Esophagus squamous epithelium (tissue), 5 donors: ENCODE results near the gene HP. TPM values are rescaled to one million over a fixed set of nuclear protein-coding genes. Genes with fewer than 3 reads are reported as not detected.
"Not testable (repeated sequence)": the region's sequence is repeated elsewhere in the genome, so short reads cannot be mapped to it uniquely, and the experiment has no call there.

ENCODE experiments used
- DNase-seq: peaks from one replicate; lab custom pipeline; 2025; lab: John Stamatoyannopoulos, UW
- H3K27ac ChIP-seq, 4 donors: fragments of 200-600 bp; sonication (generic); one replicate each; pipeline ENCODE4 v1.5.1; 2016 to 2019; ENCODE audit warnings: mild to moderate bottlenecking in 1 of 4
- H3K27me3 ChIP-seq, 4 donors: fragments of 200-600 bp; sonication (generic); 1 replicate in 3 of 4; 2 replicates in 1 of 4; pipeline versions ENCODE4 v1.5.1 to v1.6.0; 2017 to 2021; ENCODE audit warnings: antibody characterized with exemption in 1 of 4
- H3K36me3 ChIP-seq, 3 donors: fragments of 200-600 bp; sonication (generic); one replicate each; pipeline ENCODE4 v1.5.1; 2016 to 2019
- H3K4me1 ChIP-seq, 3 donors: fragments of 200-600 bp; sonication (generic); one replicate each; pipeline ENCODE4 v1.5.1; 2017 to 2019
- H3K4me3 ChIP-seq, 4 donors: fragments of 200-600 bp; sonication (generic); 1 replicate in 3 of 4; 2 replicates in 1 of 4; pipeline ENCODE4 v1.5.1; 2016 to 2019; ENCODE audit warnings: mild to moderate bottlenecking in 2 of 4, moderate library complexity in 1 of 4
- H3K9me3 ChIP-seq, 3 donors: fragments of 200-600 bp; sonication (generic); one replicate each; pipeline ENCODE4 v1.5.1; 2016 to 2019
- POLR2A ChIP-seq, 4 donors: fragments of 450-650 bp; IDR thresholded peaks; one replicate each; pipeline ENCODE4 v1.6.1; 2017; ENCODE audit warnings: antibody characterized with exemption in 4 of 4, mild to moderate bottlenecking in 4 of 4, moderate library complexity in 3 of 4
- WGBS, 2 donors: methylation state at CpG; one replicate each; pipeline ENCODE4 v1.1.5; 2018; 5-methylcytosine and 5-hydroxymethylcytosine counted together
- intact Hi-C: fragments of 100-400 bp; cut with DNase I; formaldehyde crosslinking; loops from one replicate; pipeline ENCODE4 v1.15.0; 2022
- total RNA-seq, 4 donors: library from RNA; depleted of rRNA; stranded (reverse); fragments of >200 nt; gene quantifications; one replicate each; pipeline ENCODE4 v1.1.0, GENCODE V29; 2016
- TF ChIP-seq, protein P1 (sequence below), 6 experiments: fragments of 450-650 bp in 4 of 6; fragments of 200-600 bp in 2 of 6; sonication (generic) in 2 of 6; IDR thresholded peaks; one replicate each; pipeline ENCODE4 v1.5.1; 2016 to 2019; ENCODE audit warnings: antibody characterized with exemption in 6 of 6, mild to moderate bottlenecking in 4 of 6, moderate library complexity in 4 of 6
- donor health status: DM: yes; HTN: yes; CAD: no.

The HP gene
- total RNA-seq, 4 donors from 2014 or later: 1.0 to 2.9 TPM; not detected in 2

DNA sequence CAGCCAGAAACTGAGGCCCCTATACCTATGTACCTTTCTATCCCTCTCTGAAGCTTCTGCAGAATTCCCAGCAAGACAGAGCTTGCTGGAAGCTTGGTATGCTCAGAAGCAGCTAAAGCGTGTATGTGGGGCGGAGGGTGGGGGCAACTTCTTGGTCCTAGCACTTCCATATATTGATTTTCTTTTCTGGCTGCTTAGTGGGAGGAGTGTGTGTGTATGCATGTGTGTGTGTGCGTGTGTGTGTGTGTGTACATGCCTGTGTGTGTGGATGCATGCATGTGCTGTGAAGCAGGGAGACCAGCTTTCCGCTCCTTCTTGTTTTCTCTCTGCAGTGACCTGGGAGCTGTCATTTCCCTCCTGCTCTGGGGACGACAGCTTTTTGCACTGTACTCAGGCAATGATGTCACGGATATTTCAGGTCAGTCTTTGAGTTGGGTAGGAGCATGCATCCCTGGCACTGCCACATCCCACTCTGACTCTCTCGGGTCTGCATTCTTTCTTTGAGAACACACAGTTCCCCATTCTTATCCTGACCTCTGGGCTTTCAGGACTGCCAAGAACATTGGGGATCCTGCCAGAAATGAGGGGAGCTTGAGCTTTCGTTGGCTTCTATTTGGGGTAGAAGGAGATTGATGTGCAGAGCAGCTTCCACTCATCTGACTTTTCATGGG, 19.4 kb downstream of the HP start:
- TF ChIP-seq POLR2A (IDR thresholded peaks at IDR 0.05): no peak
- TF ChIP-seq, protein P1, sequence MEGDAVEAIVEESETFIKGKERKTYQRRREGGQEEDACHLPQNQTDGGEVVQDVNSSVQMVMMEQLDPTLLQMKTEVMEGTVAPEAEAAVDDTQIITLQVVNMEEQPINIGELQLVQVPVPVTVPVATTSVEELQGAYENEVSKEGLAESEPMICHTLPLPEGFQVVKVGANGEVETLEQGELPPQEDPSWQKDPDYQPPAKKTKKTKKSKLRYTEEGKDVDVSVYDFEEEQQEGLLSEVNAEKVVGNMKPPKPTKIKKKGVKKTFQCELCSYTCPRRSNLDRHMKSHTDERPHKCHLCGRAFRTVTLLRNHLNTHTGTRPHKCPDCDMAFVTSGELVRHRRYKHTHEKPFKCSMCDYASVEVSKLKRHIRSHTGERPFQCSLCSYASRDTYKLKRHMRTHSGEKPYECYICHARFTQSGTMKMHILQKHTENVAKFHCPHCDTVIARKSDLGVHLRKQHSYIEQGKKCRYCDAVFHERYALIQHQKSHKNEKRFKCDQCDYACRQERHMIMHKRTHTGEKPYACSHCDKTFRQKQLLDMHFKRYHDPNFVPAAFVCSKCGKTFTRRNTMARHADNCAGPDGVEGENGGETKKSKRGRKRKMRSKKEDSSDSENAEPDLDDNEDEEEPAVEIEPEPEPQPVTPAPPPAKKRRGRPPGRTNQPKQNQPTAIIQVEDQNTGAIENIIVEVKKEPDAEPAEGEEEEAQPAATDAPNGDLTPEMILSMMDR (IDR thresholded peaks at IDR 0.05): no peak
- no peak overlapping the region for H3K27ac ChIP-seq
- intact Hi-C loops: no loop called here
- peaks cover 0 to 13% (median 0%) of the 10 kb centered on the region in 3 donors for H3K36me3 ChIP-seq
- H3K27me3 ChIP-seq: no peaks in the 10 kb centered on the region
- no peaks in the 10 kb centered on the region for H3K9me3 ChIP-seq
- no peak for DNase-seq
- H3K4me1 ChIP-seq: peaks cover 0 to 10% (median 4%) of the 10 kb centered on the region in 3 donors
- 75 to 80% methylated on average over 7 of the region's 8 CpGs for WGBS, 2 donors
- no peak overlapping the region for H3K4me3 ChIP-seq

- H3K9me3 ChIP-seq, intact Hi-C loops, H3K27me3 ChIP-seq, H3K4me1 ChIP-seq, H3K27ac ChIP-seq, DNase-seq, H3K4me3 ChIP-seq: not testable (repeated sequence)
- 83 to 100% methylated on average over 1 of the region's 6 CpGs for WGBS, 2 donors
- peaks cover 0 to 13% (median 0%) of the 10 kb centered on the region in 3 donors for H3K36me3 ChIP-seq
These were observed 20.8 kb downstream of the HP start for GRCh38 chr16:72075067-72075466.

DNA sequence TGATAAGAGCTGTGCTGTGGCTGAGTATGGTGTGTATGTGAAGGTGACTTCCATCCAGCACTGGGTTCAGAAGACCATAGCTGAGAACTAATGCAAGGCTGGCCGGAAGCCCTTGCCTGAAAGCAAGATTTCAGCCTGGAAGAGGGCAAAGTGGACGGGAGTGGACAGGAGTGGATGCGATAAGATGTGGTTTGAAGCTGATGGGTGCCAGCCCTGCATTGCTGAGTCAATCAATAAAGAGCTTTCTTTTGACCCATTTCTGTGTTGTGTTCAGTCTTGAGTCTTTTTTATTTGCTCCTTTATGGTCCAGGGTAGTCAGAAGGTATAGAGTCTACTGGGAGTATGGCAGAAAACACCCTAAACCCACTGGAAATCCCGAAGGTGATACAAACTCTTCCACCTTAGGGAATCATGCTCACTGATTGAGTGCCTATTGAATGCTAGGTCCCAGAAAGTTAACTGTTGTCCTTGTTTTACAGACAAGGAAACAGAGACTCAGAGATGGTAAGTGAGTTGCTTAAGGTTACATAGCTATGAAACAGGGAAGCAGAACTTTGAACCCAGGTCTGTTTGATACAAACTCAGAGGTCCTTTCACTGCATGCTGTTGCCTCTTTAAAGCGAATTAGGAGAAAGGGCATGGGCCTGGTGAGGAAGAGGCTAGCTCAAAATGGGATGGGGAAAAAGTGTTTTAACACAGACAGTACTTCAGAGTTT, 22.8 kb downstream of the HP start:
- intact Hi-C loops, H3K27me3 ChIP-seq, H3K9me3 ChIP-seq, H3K4me3 ChIP-seq, DNase-seq, H3K4me1 ChIP-seq, H3K27ac ChIP-seq: not testable (repeated sequence)
- peaks cover 0 to 13% (median 0%) of the 10 kb centered on the region in 3 donors for H3K36me3 ChIP-seq
- 83 to 100% methylated on average over 1 of the region's 5 CpGs for WGBS, 2 donors

DNA sequence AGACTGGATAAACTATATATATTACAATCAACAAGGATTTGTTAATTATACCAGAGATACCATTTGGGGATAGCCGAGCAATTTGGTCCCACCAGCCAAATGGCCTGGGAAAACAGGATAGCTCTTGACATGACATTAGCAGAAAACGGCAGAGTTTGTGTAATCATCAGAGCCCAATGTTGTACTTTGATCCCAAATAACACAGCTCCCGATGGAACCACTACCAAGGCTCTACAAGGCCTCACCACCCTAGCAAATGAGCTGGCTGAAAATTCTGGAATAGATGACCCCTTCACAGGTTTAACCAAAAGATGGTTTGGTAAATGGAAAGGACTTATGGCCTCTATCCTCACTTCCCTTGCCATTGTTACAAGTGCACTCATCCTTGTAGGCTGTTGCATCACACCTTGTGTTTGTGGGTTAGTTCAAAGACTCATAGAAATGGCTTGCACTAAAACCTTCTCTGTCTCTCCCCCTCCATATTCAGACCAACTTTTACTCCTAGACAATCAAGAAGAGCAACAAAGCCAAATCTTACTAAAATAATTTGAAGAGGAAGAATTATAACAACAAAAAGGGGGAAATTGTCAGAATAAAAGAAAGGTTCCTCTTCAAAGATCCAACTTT, 29.6 kb downstream of the HP start:
- Histone ChIP-seq H3K4me1 (no peaks in the 10 kb centered on the region), H3K36me3 (peaks cover 7 to 52% (median 16%) of the 10 kb centered on the region in 3 donors), H3K27ac (no peak overlapping the region), H3K4me3 (no peak overlapping the region), H3K9me3 (peaks cover 0 to 14% (median 12%) of the 10 kb centered on the region in 3 donors), H3K27me3 (no peaks in the 10 kb centered on the region)
- WGBS, 2 donors: 67 to 72% methylated on average over 3 of the region's 3 CpGs
- intact Hi-C loops: no loop called here
- DNase-seq: no peak
- TF ChIP-seq, protein P1 (IDR thresholded peaks at IDR 0.05): no peak
- no peak for TF ChIP-seq POLR2A (IDR thresholded peaks at IDR 0.05)

DNA sequence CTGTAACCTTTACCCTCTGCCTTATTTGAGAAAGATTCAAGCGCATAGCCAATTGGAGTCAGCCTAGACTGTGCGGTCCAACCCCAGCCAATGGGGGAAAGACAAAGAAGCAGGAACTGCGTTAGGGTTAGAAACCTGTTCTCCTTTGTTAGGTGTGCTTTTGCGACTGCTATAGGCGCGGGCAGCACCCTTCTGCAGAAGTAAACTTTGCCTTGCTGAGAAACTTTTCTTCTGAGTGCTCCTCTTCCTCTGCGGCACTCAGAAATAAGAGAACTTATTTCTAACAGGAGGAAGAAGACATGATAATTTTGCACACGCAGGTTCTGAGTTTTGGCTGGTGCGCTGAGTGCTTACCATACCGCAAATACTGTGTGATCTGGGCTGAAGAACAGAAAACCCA, 30.1 kb downstream of the HP start:
- H3K4me1 ChIP-seq: no peaks in the 10 kb centered on the region
- no peak for TF ChIP-seq POLR2A (IDR thresholded peaks at IDR 0.05)
- TF ChIP-seq, protein P1 (IDR thresholded peaks at IDR 0.05): no peak
- no peak for DNase-seq
- intact Hi-C loops: no loop called here
- no peak overlapping the region for H3K4me3 ChIP-seq
- no peaks in the 10 kb centered on the region for H3K27me3 ChIP-seq
- H3K27ac ChIP-seq: no peak overlapping the region
- H3K9me3 ChIP-seq: peaks cover 0 to 14% (median 12%) of the 10 kb centered on the region in 3 donors
- 96 to 97% methylated on average over 10 of the region's 10 CpGs for WGBS, 2 donors
- peaks cover 7 to 57% (median 21%) of the 10 kb centered on the region in 3 donors for H3K36me3 ChIP-seq

GRCh38 chr16:72085002-72085401, 30.7 kb downstream of the HP start:
- TF ChIP-seq, protein P1 (IDR thresholded peaks at IDR 0.05): no peak
- no peak for TF ChIP-seq POLR2A (IDR thresholded peaks at IDR 0.05)
- 100% methylated on average over 2 of the region's 2 CpGs; no CpG with 5 or more reads in 1 of the 2 donors for WGBS, 2 donors
- intact Hi-C loops: no loop called here
- Histone ChIP-seq H3K4me1 (no peaks in the 10 kb centered on the region), H3K4me3 (no peak overlapping the region), H3K36me3 (peaks cover 7 to 63% (median 25%) of the 10 kb centered on the region in 3 donors), H3K27ac (no peak overlapping the region), H3K27me3 (no peaks in the 10 kb centered on the region), H3K9me3 (peaks cover 0 to 14% (median 12%) of the 10 kb centered on the region in 3 donors)
- no peak for DNase-seq
